NCI-H526 (cell line): Measurements from ENCODE around the gene STAB1.

Experiments
- DNase-seq, 2 experiments: peaks; one replicate each; lab custom pipeline; 2025; lab: John Stamatoyannopoulos, UW

Gene STAB1

DNA sequence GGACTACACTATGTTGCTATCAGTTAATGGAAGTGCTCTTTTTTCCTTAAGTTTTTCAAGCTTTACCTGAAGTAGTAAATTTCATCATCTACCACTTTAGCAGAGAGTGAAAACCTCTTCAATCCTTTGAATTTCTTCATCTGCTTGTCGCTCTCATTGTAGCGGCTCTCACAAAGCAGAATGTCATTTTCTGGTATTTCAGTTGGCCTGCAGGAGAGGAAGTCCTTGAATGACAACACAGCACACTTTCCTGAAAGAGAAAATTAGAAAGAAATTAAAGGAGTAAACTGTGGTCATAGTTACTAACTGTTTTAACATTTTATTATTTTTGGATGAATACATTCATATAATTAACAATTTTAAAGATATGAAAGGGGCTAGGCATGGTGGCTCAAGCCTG lies 68.8 kb downstream of the STAB1 start:
- DNase-seq = no peak

DNA sequence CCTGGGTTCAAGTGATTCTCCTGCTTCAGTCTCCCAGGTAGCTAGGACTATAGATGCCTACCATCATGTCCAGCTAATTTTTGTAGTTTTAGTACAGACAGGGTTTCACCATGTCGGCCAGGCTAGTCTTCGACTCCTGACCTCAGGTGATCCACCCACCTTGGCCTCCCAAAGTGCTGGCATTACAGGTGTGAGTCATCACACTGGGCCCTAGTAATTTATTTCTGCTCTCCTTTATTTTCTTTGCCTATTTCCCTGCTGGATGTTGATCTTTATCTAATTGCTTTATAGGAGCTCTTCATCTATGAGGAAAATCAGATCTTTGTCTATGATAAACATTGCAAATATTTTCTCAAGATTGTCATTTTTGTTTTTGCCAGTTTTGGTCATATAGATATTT lies 72.9 kb downstream of the STAB1 start:
- no peak for DNase-seq

DNA sequence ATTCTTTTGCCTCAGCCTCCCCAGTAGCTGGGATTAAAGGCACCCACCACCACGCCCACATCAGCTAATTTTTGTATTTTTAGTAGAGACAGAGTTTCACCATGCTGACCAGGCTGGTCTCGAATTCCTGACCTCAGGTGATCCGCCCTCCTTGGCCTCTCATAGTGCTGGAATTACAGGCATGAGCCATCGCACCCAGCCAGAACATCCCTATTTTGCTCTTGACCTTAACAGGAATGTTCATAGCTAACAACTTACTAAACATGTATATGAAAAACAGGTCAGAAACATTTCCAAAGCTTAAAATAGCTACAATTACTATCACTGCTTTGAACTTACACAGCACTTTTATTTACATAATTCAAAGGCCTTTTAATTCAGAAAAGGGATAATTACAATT lies 74.9 kb downstream of the STAB1 start:
- DNase-seq = no peak

DNA sequence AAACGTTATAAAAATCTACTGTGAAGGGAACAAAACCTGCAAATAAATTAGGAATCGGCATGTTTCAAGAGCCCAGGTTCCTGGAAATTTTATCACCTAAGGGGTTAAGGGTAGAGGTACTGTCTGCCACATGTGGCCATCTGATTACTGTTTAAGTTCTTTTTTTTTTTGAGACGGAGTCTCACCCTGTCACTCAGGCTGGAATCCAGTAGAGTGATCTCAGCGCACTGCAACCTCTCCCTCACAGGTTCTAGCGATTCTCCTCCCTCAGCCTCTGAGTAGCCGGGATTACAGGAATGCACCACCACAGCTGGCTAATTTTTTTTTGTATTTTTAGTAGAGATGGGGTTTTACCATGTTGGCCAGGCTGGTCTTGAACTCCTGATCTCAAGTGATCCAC lies 77.1 kb downstream of the STAB1 start:
- no peak for DNase-seq
